PC-9 (cell line): ENCODE results near the gene LIPC.

Experiments used
- EZH2 ChIP-seq: fragments of 200-600 bp; sonication (generic); IDR thresholded peaks from 2 replicates; pipeline ENCODE4 v1.8.0; 2017; ENCODE audit warnings: antibody characterized with exemption, low read depth
- TF ChIP-seq, protein P1 (sequence below): fragments of 200-600 bp; sonication (generic); conservative IDR thresholded peaks from 2 replicates; pipeline ENCODE4 v1.6.1; 2017; ENCODE audit warnings: mixed run types, antibody characterized with exemption, mild to moderate bottlenecking, moderate library complexity

DNA sequence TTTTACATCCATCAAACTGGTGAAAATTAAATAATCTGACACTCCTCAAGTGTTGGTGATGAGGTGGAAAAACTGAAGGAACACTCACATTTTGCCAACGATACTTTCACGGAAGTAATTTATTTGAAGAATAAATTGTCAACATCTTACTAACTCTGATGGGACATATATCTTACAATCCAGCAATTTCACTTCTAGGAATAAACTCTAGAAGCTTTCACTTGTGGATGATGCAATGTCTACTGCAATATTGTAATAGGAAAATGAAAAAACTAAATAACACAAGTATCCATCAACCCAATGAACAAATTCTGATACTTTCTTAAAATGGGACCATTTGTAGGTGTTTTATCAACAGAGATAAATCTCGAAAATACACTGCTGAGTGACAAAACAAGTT is 16.2 kb upstream of the LIPC start:
- TF ChIP-seq, protein P1, sequence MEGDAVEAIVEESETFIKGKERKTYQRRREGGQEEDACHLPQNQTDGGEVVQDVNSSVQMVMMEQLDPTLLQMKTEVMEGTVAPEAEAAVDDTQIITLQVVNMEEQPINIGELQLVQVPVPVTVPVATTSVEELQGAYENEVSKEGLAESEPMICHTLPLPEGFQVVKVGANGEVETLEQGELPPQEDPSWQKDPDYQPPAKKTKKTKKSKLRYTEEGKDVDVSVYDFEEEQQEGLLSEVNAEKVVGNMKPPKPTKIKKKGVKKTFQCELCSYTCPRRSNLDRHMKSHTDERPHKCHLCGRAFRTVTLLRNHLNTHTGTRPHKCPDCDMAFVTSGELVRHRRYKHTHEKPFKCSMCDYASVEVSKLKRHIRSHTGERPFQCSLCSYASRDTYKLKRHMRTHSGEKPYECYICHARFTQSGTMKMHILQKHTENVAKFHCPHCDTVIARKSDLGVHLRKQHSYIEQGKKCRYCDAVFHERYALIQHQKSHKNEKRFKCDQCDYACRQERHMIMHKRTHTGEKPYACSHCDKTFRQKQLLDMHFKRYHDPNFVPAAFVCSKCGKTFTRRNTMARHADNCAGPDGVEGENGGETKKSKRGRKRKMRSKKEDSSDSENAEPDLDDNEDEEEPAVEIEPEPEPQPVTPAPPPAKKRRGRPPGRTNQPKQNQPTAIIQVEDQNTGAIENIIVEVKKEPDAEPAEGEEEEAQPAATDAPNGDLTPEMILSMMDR = no peak
- TF ChIP-seq EZH2 = no peak
